GM20000 (cell line): ENCODE data around the gene SRSF4.

Experiments
- DNase-seq: peaks from one replicate; pipeline ENCODE4 v3.0.0; 2012; ENCODE audit warnings: low spot score
- TF ChIP-seq, protein P1 (sequence below): IDR thresholded peaks from 2 replicates; pipeline ENCODE4 v1.5.1; 2012; ENCODE audit warnings: mild to moderate bottlenecking, control low read depth; ENCODE audit errors: extremely low read depth, missing control alignments

SRSF4 gene

DNA sequence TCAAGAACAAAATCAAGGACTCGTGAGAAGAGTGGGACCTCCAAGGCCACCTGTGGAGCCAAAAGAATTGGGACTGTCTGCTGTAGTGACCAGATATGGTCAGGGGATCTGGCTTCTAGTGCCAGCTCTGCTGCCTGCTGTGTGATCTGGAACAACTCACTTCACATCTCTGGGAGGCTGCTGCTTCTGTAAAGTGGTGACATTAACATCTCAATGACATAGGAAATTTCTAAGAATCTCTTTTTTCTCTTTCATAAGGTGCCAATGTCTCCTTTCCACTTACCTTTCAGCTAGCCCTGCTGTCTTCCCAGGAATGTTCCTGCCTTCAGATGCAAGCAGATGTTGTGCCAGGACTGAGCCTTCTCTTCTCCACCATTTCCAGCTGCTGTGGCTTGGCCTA, 5.0 kb upstream of the SRSF4 start:
- TF ChIP-seq, protein P1, sequence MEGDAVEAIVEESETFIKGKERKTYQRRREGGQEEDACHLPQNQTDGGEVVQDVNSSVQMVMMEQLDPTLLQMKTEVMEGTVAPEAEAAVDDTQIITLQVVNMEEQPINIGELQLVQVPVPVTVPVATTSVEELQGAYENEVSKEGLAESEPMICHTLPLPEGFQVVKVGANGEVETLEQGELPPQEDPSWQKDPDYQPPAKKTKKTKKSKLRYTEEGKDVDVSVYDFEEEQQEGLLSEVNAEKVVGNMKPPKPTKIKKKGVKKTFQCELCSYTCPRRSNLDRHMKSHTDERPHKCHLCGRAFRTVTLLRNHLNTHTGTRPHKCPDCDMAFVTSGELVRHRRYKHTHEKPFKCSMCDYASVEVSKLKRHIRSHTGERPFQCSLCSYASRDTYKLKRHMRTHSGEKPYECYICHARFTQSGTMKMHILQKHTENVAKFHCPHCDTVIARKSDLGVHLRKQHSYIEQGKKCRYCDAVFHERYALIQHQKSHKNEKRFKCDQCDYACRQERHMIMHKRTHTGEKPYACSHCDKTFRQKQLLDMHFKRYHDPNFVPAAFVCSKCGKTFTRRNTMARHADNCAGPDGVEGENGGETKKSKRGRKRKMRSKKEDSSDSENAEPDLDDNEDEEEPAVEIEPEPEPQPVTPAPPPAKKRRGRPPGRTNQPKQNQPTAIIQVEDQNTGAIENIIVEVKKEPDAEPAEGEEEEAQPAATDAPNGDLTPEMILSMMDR, result no peak
- no peak for DNase-seq

DNA sequence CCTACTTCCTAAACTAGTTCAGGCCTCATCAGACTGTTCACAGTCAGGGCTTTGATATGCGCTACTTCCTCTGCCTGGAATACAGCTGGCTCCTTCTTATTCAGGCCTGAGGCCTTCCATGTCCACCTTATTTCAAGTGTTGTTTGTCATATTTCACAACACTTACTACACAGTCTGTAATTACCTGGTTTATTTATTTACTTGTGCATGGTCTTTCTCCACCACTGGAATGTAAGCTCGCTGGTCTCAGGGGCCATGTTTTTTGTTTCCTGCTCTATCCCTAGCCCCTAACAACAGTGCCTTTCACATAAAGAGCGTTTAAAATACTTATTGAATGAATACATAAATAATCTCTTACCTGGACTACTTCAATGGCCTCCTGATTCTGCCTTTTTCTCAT, 4.6 kb upstream of the SRSF4 start:
- DNase-seq, result no peak
- TF ChIP-seq, protein P1, result no peak

DNA sequence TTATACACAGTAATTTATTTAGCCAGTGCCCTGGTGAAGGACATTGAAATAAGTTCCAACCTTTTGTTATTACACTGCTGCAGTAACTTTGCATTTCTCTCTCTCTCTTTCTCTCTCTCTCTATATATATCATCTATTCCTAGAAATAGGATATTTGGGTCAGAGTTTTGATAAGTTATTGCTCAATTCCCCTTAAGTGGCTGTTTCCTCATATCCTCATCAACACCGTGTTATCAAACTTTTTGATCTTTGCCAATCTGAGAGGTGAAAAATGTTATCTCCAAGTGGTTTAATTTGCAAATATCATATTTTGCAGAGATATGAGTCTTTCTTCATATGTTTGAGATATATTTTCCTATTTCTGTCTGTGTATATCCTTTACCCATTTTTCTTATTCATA, 1.6 kb upstream of the SRSF4 start:
- DNase-seq, result no peak
- TF ChIP-seq, protein P1, result no peak

DNA sequence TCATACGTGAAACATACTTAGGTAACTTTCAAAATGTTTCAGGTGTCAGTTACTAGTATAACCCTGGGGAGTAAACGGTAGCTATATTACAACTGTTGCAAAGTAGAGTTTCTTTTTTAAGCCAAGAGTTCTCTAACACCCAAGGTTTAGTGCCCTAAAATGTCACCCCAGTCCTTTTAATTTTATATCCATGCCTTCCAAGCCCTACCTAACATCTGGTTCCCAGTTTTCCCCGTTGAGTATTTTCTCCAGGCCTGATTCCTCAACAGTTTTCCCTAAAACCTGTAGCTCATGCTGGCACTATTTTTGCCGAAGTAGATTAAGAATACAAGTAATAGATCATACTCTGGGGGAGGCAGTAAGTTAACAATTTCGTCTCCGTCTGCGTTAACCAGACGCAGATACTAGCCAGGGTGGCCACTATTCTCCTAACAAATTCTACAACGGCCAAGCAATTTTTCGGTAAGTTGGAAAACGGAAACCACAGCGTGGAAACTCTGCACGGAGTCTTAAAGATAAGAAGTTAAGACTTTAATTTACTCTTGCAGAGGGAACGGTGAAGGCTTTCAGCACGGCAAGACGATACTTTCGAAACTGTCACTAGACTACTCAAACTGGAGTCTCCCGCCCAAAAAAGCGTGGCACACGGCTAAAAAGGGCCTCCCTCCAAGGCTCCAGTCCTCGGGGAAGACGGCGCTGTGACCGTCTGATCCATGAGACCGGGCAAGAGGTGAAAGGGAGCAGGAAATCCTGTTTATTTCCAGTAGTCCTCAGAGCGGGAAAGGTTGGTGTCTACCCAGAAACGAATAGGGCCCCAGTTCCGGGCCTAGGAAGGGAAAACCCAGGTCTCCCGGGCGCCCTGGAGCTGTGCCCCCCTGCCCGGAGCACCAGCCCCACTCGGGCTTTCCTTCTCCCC, 945 bp downstream of the SRSF4 start:
- peak; percentile 38 for DNase-seq
- TF ChIP-seq, protein P1, result no peak

DNA sequence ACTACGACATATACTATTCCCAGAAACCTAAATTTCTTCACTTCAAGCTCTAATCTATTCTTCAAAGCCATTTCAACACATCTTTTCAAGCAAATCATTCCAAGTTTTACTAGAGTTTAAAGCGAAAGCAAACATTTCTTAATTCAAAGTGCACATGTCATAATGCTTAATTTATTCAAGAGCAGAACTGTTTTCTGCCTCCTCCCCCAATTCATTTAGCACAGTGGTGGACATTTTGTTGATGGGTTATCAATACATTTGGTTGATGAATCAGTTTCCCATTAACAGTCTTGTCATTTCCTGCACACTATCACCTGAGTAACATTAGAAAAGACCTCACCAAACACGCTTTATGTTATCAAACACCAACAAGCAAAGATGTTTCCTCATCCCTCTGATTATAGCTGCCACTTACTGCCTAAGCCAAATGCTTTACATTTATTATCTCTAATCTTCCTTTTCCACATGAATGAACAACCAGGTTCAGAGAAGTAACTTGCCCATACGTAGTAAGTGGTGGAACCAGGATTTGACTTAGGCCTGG, 2.0 kb downstream of the SRSF4 start:
- no peak for DNase-seq
- TF ChIP-seq, protein P1, result no peak

DNA sequence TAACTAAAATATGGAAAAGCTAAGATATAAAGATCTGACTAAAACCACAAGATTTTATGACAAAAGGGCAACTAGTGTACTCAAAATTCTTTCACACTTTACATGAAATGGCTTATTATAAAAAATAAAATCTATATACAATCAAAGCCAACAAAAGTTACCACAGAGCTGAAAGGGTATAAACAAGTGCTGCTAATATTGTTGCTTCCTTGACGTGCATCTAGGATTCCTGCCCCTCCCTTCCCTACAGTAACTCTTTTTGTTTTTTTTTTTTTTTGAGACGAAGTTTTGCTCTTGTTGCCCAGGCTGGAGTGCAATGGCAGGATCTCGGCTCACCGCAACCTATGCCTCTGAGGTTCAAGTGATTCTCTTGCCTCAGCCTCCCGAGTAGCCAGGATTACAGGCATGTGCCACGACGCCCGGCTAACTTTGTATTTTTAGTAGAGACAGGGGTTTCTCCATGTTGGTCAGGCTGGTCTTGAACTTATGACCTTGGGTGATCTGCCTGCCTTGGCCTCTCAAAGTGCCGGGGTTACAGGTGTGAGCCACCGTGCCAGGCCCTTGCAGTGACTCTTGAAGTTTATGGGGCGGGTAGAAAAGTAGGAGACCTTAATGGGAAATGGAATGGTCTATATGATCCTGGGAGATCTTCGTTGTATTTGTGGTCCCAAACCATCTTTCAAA, 4.5 kb downstream of the SRSF4 start:
- DNase-seq, result no peak
- TF ChIP-seq, protein P1, result no peak

DNA sequence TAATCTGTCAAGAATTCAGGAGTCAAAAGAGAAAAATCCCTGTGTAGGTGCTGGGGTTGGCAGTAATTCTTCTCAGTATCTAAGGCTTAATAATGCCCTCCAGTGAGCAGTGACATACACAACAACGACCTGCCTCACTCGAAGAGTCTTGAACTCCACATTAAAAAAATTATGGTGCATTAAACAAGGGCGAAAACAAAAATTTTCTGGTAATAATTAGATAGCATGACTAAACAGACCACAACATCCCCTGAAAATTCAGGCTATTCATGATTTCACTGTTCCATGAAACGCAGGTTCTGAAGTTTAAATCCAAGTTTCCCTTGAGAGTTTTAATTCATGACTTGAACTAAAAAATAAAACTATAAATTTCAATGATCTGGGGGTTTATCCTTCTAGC, 5.1 kb downstream of the SRSF4 start:
- TF ChIP-seq, protein P1, result no peak
- no peak for DNase-seq
